Effector memory CD8-positive, alpha-beta T cell (primary cell): Measurements from ENCODE around the gene GLIS2.

Experiments used
- ATAC-seq: fragments of 150-1000 bp; cut with Tn5 transposase; replicated peaks from 2 replicates; pipeline ENCODE4 v1.10.0; 2021; ENCODE audit warnings: mild to moderate bottlenecking, moderate library complexity
- DNase-seq, 3 experiments: peaks; one replicate each; pipeline ENCODE4 v3.0.0; 2021
- H3K27ac Mint-ChIP-seq, 2 donors: one replicate each; pipeline ENCODE4 v1.8.0; 2022; ENCODE audit warnings: mild to moderate bottlenecking in 2 of 2, mixed read lengths in 2 of 2, moderate library complexity in 2 of 2
- H3K27me3 Mint-ChIP-seq, 2 donors: one replicate each; pipeline ENCODE4 v1.8.0; 2022; ENCODE audit warnings: mixed read lengths in 2 of 2
- H3K36me3 Mint-ChIP-seq: one replicate; pipeline ENCODE4 v1.8.0; 2022; ENCODE audit warnings: mild to moderate bottlenecking, moderate library complexity, mixed read lengths; ENCODE audit not compliant: insufficient read depth
- H3K4me1 Mint-ChIP-seq, 2 donors: one replicate each; pipeline ENCODE4 v1.8.0; 2022; ENCODE audit warnings: low read depth in 2 of 2, mixed read lengths in 2 of 2
- H3K4me3 Mint-ChIP-seq, 2 donors: one replicate each; pipeline ENCODE4 v1.8.0; 2022; ENCODE audit warnings: mild to moderate bottlenecking in 2 of 2, mixed read lengths in 2 of 2, moderate library complexity in 2 of 2
- H3K9me3 Mint-ChIP-seq, 2 donors: one replicate each; pipeline ENCODE4 v1.8.0; 2022; ENCODE audit warnings: mixed read lengths in 2 of 2

GLIS2 gene

GRCh38 chr16:4306470-4307214 is 9.2 kb upstream of the GLIS2 start:
- Mint-ChIP-seq H3K4me3 (peak overlapping the region; percentile 92 to 95), H3K27me3 (no peaks in the 10 kb centered on the region), H3K4me1 (peaks cover 14 to 18% of the 10 kb centered on the region in 2 donors), H3K36me3 (peaks cover 18% of the 10 kb centered on the region), H3K27ac (peak overlapping the region; percentile 98 to 99), H3K9me3 (no peaks in the 10 kb centered on the region)
- DNase-seq (peak; percentile 50 to 63 (median 57)), ATAC-seq (peak; percentile 28)

GRCh38 chr16:4307215-4308037 is 8.4 kb upstream of the GLIS2 start:
- H3K36me3 Mint-ChIP-seq, result peaks cover 18% of the 10 kb centered on the region
- H3K4me1 Mint-ChIP-seq, result peaks cover 14 to 18% of the 10 kb centered on the region in 2 donors
- ATAC-seq, result peak; percentile 88
- no peaks in the 10 kb centered on the region for H3K9me3 Mint-ChIP-seq
- peak; percentile 97 to 98 (median 97) for DNase-seq
- peak overlapping the region; percentile 92 to 95 for H3K4me3 Mint-ChIP-seq
- peak overlapping the region; percentile 98 to 99 for H3K27ac Mint-ChIP-seq
- no peaks in the 10 kb centered on the region for H3K27me3 Mint-ChIP-seq

- H3K4me1 Mint-ChIP-seq, result peaks cover 17 to 18% of the 10 kb centered on the region in 2 donors
- no peak for DNase-seq
- no peak for ATAC-seq
- no peaks in the 10 kb centered on the region for H3K9me3 Mint-ChIP-seq
- peaks cover 5 to 6% of the 10 kb centered on the region in 2 donors for H3K27me3 Mint-ChIP-seq
- peak overlapping the region in 1 of 2 donors; percentile 98 for H3K27ac Mint-ChIP-seq
- H3K36me3 Mint-ChIP-seq, result peaks cover 15% of the 10 kb centered on the region
- peak overlapping the region; percentile 92 to 95 for H3K4me3 Mint-ChIP-seq
Observed at GRCh38 chr16:4309102-4309832, 6.6 kb upstream of the GLIS2 start.

GRCh38 chr16:4309833-4310266 is 6.0 kb upstream of the GLIS2 start:
- H3K36me3 Mint-ChIP-seq, result peaks cover 15% of the 10 kb centered on the region
- no peak overlapping the region for H3K4me3 Mint-ChIP-seq
- ATAC-seq (no peak), DNase-seq (peak; percentile 42 to 47 (median 47))
- H3K27me3 Mint-ChIP-seq, result peaks cover 11 to 12% of the 10 kb centered on the region in 2 donors
- peaks cover 22 to 23% of the 10 kb centered on the region in 2 donors for H3K4me1 Mint-ChIP-seq
- peak overlapping the region in 1 of 2 donors; percentile 46 for H3K27ac Mint-ChIP-seq
- no peaks in the 10 kb centered on the region for H3K9me3 Mint-ChIP-seq

- Mint-ChIP-seq H3K36me3 (peaks cover 3% of the 10 kb centered on the region), H3K27ac (no peak overlapping the region), H3K4me3 (peak overlapping the region; percentile 85), H3K27me3 (peaks cover 13 to 15% of the 10 kb centered on the region in 2 donors), H3K9me3 (no peaks in the 10 kb centered on the region), H3K4me1 (peaks cover 10 to 13% of the 10 kb centered on the region in 2 donors)
- ATAC-seq (peak; percentile 39), DNase-seq (no peak)
Observed at GRCh38 chr16:4313563-4314531, 2.0 kb upstream of the GLIS2 start.

- peaks cover 14 to 18% of the 10 kb centered on the region in 2 donors for H3K4me1 Mint-ChIP-seq
- H3K4me3 Mint-ChIP-seq, result peak overlapping the region; percentile 85
- peaks cover 13 to 15% of the 10 kb centered on the region in 2 donors for H3K27me3 Mint-ChIP-seq
- ATAC-seq (peak; percentile 8), DNase-seq (no peak)
- no peaks in the 10 kb centered on the region for H3K9me3 Mint-ChIP-seq
- peak overlapping the region; percentile 59 to 90 for H3K27ac Mint-ChIP-seq
- H3K36me3 Mint-ChIP-seq, result peaks cover 3% of the 10 kb centered on the region
Observed at GRCh38 chr16:4314532-4315185, 1.2 kb upstream of the GLIS2 start.

GRCh38 chr16:4316108-4316863 is 419 bp downstream of the GLIS2 start:
- Mint-ChIP-seq H3K4me1 (peaks cover 14 to 19% of the 10 kb centered on the region in 2 donors), H3K36me3 (peaks cover 3% of the 10 kb centered on the region), H3K4me3 (peak overlapping the region in 1 of 2 donors; percentile 37), H3K27me3 (peaks cover 13 to 15% of the 10 kb centered on the region in 2 donors), H3K27ac (no peak overlapping the region), H3K9me3 (no peaks in the 10 kb centered on the region)
- DNase-seq (no peak), ATAC-seq (no peak)

GRCh38 chr16:4316864-4317531 is 1.1 kb downstream of the GLIS2 start:
- H3K4me3 Mint-ChIP-seq, result no peak overlapping the region

GRCh38 chr16:4317532-4318450 is 1.9 kb downstream of the GLIS2 start:
- no peak for DNase-seq

More at GRCh38 chr16:4316864-4317531, 1.1 kb downstream of the GLIS2 start:
- Mint-ChIP-seq H3K9me3 (no peaks in the 10 kb centered on the region), H3K36me3 (peaks cover 7% of the 10 kb centered on the region), H3K27ac (no peak overlapping the region), H3K27me3 (peaks cover 13 to 15% of the 10 kb centered on the region in 2 donors), H3K4me1 (peaks cover 14 to 19% of the 10 kb centered on the region in 2 donors)
- no peak for ATAC-seq
- no peak for DNase-seq

GRCh38 chr16:4318451-4318910 is 2.6 kb downstream of the GLIS2 start:
- H3K4me1 Mint-ChIP-seq, result peaks cover 14 to 19% of the 10 kb centered on the region in 2 donors
- peaks cover 7% of the 10 kb centered on the region for H3K36me3 Mint-ChIP-seq
- no peak overlapping the region for H3K27ac Mint-ChIP-seq
- H3K4me3 Mint-ChIP-seq, result no peak overlapping the region
- H3K9me3 Mint-ChIP-seq, result no peaks in the 10 kb centered on the region
- peaks cover 13 to 15% of the 10 kb centered on the region in 2 donors for H3K27me3 Mint-ChIP-seq
- DNase-seq (no peak), ATAC-seq (no peak)

More at GRCh38 chr16:4317532-4318450, 1.9 kb downstream of the GLIS2 start:
- Mint-ChIP-seq H3K27ac (no peak overlapping the region), H3K4me3 (peak overlapping the region; percentile 31 to 61), H3K4me1 (peaks cover 14 to 19% of the 10 kb centered on the region in 2 donors), H3K27me3 (peaks cover 13 to 15% of the 10 kb centered on the region in 2 donors), H3K36me3 (peaks cover 7% of the 10 kb centered on the region), H3K9me3 (no peaks in the 10 kb centered on the region)
- no peak for ATAC-seq
